ENCODE measurements around the gene ALMS1.

DNA sequence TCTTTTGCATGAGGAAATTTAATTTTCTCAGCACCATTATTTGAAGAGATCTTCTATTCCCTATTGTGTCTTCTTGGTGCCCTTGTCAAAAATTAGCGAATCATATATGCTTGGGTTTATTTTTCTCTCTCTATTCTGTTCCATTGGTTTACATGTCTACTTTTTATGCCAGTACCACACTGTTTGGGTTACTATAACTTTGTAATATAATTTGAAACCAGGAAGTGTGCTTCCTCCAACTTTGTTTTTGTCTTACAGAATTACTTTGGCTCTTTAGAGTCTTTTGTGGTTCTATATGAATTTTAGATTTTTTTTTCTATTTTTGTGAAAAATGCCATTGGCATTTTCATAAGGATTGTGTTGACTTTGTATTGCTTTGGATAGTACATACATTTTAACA lies 17.6 kb downstream of the ALMS1 start:
- TF ChIP-seq, protein P1, sequence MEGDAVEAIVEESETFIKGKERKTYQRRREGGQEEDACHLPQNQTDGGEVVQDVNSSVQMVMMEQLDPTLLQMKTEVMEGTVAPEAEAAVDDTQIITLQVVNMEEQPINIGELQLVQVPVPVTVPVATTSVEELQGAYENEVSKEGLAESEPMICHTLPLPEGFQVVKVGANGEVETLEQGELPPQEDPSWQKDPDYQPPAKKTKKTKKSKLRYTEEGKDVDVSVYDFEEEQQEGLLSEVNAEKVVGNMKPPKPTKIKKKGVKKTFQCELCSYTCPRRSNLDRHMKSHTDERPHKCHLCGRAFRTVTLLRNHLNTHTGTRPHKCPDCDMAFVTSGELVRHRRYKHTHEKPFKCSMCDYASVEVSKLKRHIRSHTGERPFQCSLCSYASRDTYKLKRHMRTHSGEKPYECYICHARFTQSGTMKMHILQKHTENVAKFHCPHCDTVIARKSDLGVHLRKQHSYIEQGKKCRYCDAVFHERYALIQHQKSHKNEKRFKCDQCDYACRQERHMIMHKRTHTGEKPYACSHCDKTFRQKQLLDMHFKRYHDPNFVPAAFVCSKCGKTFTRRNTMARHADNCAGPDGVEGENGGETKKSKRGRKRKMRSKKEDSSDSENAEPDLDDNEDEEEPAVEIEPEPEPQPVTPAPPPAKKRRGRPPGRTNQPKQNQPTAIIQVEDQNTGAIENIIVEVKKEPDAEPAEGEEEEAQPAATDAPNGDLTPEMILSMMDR (IDR thresholded peaks at IDR 0.05), result no peak
- TF ChIP-seq POLR2A (IDR thresholded peaks at IDR 0.05), result no peak

All from adrenal gland (tissue), 5 donors.